IMR-90 (cell line): ENCODE data around the gene ALDOA. TPM values are rescaled to one million over a fixed set of nuclear protein-coding genes. Genes with fewer than 3 reads are reported as not detected.

Experiments used
- ATAC-seq: fragments of 200-7000 bp; cut with Tn5 transposase; 2 replicates; pipeline ENCODE4 v1.9.1; 2020; ENCODE audit warnings: low read depth, mild to moderate bottlenecking, moderate library complexity
- BruUV-seq: library from RNA; stranded (reverse); fragments of 400-500 nt; replicated peaks from 2 replicates; lab custom pipeline; 2021; lab: Mats Ljungman, UMichigan
- CTCF ChIA-PET: fragments of 300-600 bp; formaldehyde crosslinking; extraction: SDS; loops from one replicate; lab custom pipeline; 2021; ENCODE audit warnings: antibody characterized with exemption; lab: Yijun Ruan, JAX
- POLR2A ChIA-PET: fragments of 300-600 bp; sonication (Branson Sonifier 250); formaldehyde crosslinking; loops from one replicate; lab custom pipeline; 2022; ENCODE audit warnings: antibody characterized with exemption; ENCODE audit not compliant: unreplicated experiment; lab: Charles Lee
- DNase-seq: peaks from one replicate; pipeline ENCODE4 v3.0.0; 2013
- H2AFZ ChIP-seq: replicated peaks from 2 replicates; pipeline ENCODE3; 2013; ENCODE audit warnings: low read length, mild to moderate bottlenecking; ENCODE audit not compliant: poor library complexity
- H2AK5ac ChIP-seq: 2 replicates; pipeline ENCODE4 v1.6.1; 2013; ENCODE audit warnings: low read depth, low read length, inconsistent platforms
- H2AK9ac ChIP-seq: replicated peaks from 2 replicates; pipeline ENCODE3; 2013; ENCODE audit warnings: mild to moderate bottlenecking, low read depth, low read length, moderate library complexity; ENCODE audit not compliant: poor library complexity
- H2BK120ac ChIP-seq: 2 replicates; pipeline ENCODE4 v1.6.1; 2013; ENCODE audit warnings: low read depth, low read length, inconsistent platforms
- H2BK15ac ChIP-seq: 3 replicates; pipeline ENCODE4 v1.6.1; 2013; ENCODE audit warnings: low read depth, low read length, inconsistent platforms
- H2BK20ac ChIP-seq: 2 replicates; pipeline ENCODE4 v1.6.1; 2013; ENCODE audit warnings: low read depth, mild to moderate bottlenecking, inconsistent platforms, low read length, moderate library complexity
- H2BK5ac ChIP-seq: 2 replicates; pipeline ENCODE4 v1.6.1; 2013; ENCODE audit warnings: mild to moderate bottlenecking, low read depth, low read length, inconsistent platforms; ENCODE audit not compliant: poor library complexity, severe bottlenecking
- H3K14ac ChIP-seq: replicated peaks from 2 replicates; pipeline ENCODE4 v1.6.1; 2013; ENCODE audit warnings: low read depth, low read length, inconsistent platforms
- H3K18ac ChIP-seq: 2 replicates; pipeline ENCODE4 v1.6.1; 2013; ENCODE audit warnings: low read depth, low read length, control low read depth
- H3K23ac ChIP-seq: 2 replicates; pipeline ENCODE4 v1.6.1; 2013; ENCODE audit warnings: low read depth, low read length, inconsistent platforms
- H3K27ac ChIP-seq: 2 replicates; pipeline ENCODE4 v1.5.1; 2013; ENCODE audit warnings: mild to moderate bottlenecking, control low read depth, low read length; ENCODE audit not compliant: insufficient read depth
- H3K27me3 ChIP-seq: 2 replicates; pipeline ENCODE4 v1.6.1; 2013; ENCODE audit warnings: low read length; ENCODE audit not compliant: control insufficient read depth, insufficient read depth
- H3K36me3 ChIP-seq: 2 replicates; pipeline ENCODE4 v1.6.1; 2013; ENCODE audit warnings: low read length, mixed read lengths; ENCODE audit not compliant: control insufficient read depth, insufficient read depth
- H3K4ac ChIP-seq: 2 replicates; pipeline ENCODE4 v1.6.1; 2013; ENCODE audit warnings: low read depth, low read length, inconsistent platforms
- H3K4me1 ChIP-seq: 2 replicates; pipeline ENCODE4 v1.6.1; 2013; ENCODE audit warnings: low read length, mixed read lengths; ENCODE audit not compliant: control insufficient read depth, insufficient read depth
- H3K4me2 ChIP-seq: 2 replicates; pipeline ENCODE4 v1.6.1; 2013; ENCODE audit warnings: low read depth, mild to moderate bottlenecking, control low read depth, low read length, moderate library complexity
- H3K4me3 ChIP-seq: 2 replicates; pipeline ENCODE4 v1.5.1; 2013; ENCODE audit warnings: low read depth, mild to moderate bottlenecking, control low read depth, low read length, moderate library complexity; ENCODE audit not compliant: insufficient read depth
- H3K56ac ChIP-seq: 2 replicates; pipeline ENCODE4 v1.6.1; 2013; ENCODE audit warnings: low read length, inconsistent platforms; ENCODE audit not compliant: insufficient read depth; ENCODE audit errors: extremely low read depth
- H3K79me1 ChIP-seq, 2 experiments: 2 replicates each; pipeline ENCODE4 v1.6.1; 2013; ENCODE audit warnings: low read length in 2 of 2, inconsistent platforms in 1 of 2, low read depth in 1 of 2
- H3K9ac ChIP-seq: 2 replicates; pipeline ENCODE4 v1.6.1; 2013; ENCODE audit warnings: low read depth, low read length, control low read depth
- H3K9me1 ChIP-seq: 2 replicates; pipeline ENCODE4 v1.6.1; 2013; ENCODE audit warnings: low read length, inconsistent platforms; ENCODE audit not compliant: insufficient read depth
- H3K9me3 ChIP-seq: 2 replicates; pipeline ENCODE4 v1.6.1; 2013; ENCODE audit warnings: low read length; ENCODE audit not compliant: control insufficient read depth, insufficient read depth
- H4K20me1 ChIP-seq: 2 replicates; pipeline ENCODE4 v1.6.1; 2013; ENCODE audit warnings: low read length, inconsistent platforms; ENCODE audit not compliant: insufficient read depth
- H4K5ac ChIP-seq: 2 replicates; pipeline ENCODE4 v1.6.1; 2013; ENCODE audit warnings: mild to moderate bottlenecking, low read depth, low read length, control low read depth
- H4K8ac ChIP-seq, 2 experiments: 2 replicates each; pipeline ENCODE4 v1.6.1; 2013; ENCODE audit warnings: low read depth in 2 of 2, low read length in 2 of 2, control low read depth in 1 of 2, inconsistent platforms in 1 of 2
- H4K91ac ChIP-seq: 2 replicates; pipeline ENCODE4 v1.6.1; 2013; ENCODE audit warnings: low read depth, low read length, inconsistent platforms; ENCODE audit not compliant: insufficient read depth
- CHD1 ChIP-seq: IDR thresholded peaks from 2 replicates; pipeline ENCODE4 v1.6.1; 2012; ENCODE audit warnings: low read depth, low read length, improper control_type of control experiment
- MAZ ChIP-seq: IDR thresholded peaks from 2 replicates; pipeline ENCODE4 v1.6.1; 2012; ENCODE audit warnings: low read depth, mild to moderate bottlenecking, low read length, improper control_type of control experiment, moderate library complexity, borderline replicate concordance
- POLR2A ChIP-seq: IDR thresholded peaks from 2 replicates; pipeline ENCODE4 v1.6.1; 2012; ENCODE audit warnings: mild to moderate bottlenecking, low read depth, low read length
- RFX5 ChIP-seq: IDR thresholded peaks from 2 replicates; pipeline ENCODE4 v1.8.0; 2012; ENCODE audit warnings: low read depth, mild to moderate bottlenecking, low read length, moderate library complexity
- SMC3 ChIP-seq: fragments of 150-350 bp; IDR thresholded peaks from 2 replicates; pipeline ENCODE4 v1.6.1; 2016; ENCODE audit warnings: low read depth, mild to moderate bottlenecking, antibody characterized with exemption, low read length, moderate library complexity
- WGBS, 2 experiments: methylation state at CpG; one replicate each; pipeline versions ENCODE4 v1.1.5 to v1.1.7; 2013; ENCODE audit warnings: missing lambda C conversion rate in 2 of 2; ENCODE audit not compliant: insufficient read length in 1 of 2; ENCODE audit errors: extremely low coverage in 2 of 2; 5-methylcytosine and 5-hydroxymethylcytosine counted together
- dilution Hi-C: fragments of 300-500 bp; cut with HindIII; formaldehyde crosslinking; loops from one replicate; pipeline ENCODE4 v1.14.3; 2018; ENCODE audit warnings: low sequenced_read_pairs; ENCODE audit not compliant: unreplicated experiment
- in situ Hi-C: fragments of 300-500 bp; cut with MboI; formaldehyde crosslinking; loops from 3 replicates; pipeline ENCODE4 v1.14.3; 2019; ENCODE audit warnings: low sequenced_read_pairs, inconsistent platforms, mixed read lengths
- intact Hi-C: fragments of 100-400 bp; cut with micrococcal nuclease; formaldehyde crosslinking; loops from 2 replicates; pipeline ENCODE4 v1.10.0; 2022
- polyA plus RNA-seq, 3 experiments: library from polyadenylated mRNA; depleted of rRNA; stranded (reverse); fragments of >200 nt; gene quantifications; 2 replicates each; pipeline ENCODE4 v1.2.3, GENCODE V29; 2012; ENCODE audit warnings: low replicate concordance in 1 of 3
- total RNA-seq: library from RNA; depleted of rRNA; stranded (reverse); fragments of >200 nt; gene quantifications from 2 replicates; pipeline ENCODE4 v1.2.3, GENCODE V29; 2012

The ALDOA gene
- total and polyA plus RNA-seq, 2 of the 4 experiments (the other 2 are of a cell fraction): 1,697 to 1,990 TPM

DNA sequence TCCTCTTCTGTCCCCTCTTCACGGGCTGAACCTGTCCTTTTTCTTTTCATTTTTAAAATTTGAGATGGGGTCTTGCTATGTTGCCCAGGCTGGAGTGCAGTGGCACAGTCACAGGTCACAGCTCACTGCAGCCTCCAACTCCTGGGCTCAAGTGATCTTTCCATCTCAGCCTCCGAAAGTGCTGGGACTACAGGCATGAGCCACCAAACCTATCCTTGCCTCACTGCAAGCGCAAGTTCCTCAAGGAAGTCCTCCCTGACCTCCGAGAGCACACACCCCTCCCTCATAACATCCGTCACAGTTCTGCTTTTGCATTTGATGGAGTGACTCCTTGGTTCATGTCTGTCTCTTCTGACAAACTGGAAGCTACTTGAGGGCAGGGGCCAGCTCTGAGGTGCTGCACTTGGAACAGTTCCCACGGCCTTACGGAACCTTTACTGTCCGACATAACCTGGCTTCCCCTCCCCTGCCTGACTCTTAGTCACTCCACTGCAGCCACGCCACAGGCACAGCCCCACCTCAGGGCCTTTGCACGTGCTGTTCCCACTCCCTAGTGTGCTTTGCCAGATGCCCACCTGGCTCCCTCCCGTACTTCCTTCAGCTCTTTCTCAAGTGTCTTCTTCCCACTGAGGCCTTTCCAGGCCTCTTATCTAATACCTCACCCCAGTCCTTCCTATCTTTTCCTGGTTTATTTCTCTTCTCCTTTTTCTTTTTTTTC, 21.8 kb downstream of the ALDOA start:
- Histone ChIP-seq H4K20me1 (peaks cover 12% of the 10 kb centered on the region), H3K27me3 (no peaks in the 10 kb centered on the region), H2BK5ac (no peak overlapping the region), H3K27ac (no peak overlapping the region), H3K4me3 (no peak overlapping the region), H3K56ac (no peak overlapping the region), H3K9me3 (no peaks in the 10 kb centered on the region), H3K4me2 (no peak overlapping the region), H2AK5ac (no peak overlapping the region), H3K9ac (no peak overlapping the region), H3K14ac (no peak overlapping the region), H4K5ac (no peak overlapping the region), H2BK120ac (no peak overlapping the region), H3K4ac (no peak overlapping the region), H3K4me1 (peaks cover 3% of the 10 kb centered on the region; the same call in 1 of the 2 replicates), H3K9me1 (no peaks in the 10 kb centered on the region), H2AK9ac (no peak overlapping the region), H2BK20ac (no peak overlapping the region), H3K36me3 (peaks cover 37% of the 10 kb centered on the region), H4K91ac (no peak overlapping the region), H2BK15ac (no peak overlapping the region), H3K79me1 (peaks cover 1 to 16% of the 10 kb centered on the region in 2 experiments), H3K18ac (no peak overlapping the region), H2AFZ (no peak overlapping the region), H4K8ac (no peak overlapping the region), H3K23ac (no peak overlapping the region)
- CTCF ChIA-PET: no interaction called here
- WGBS, 2 experiments: 94% methylated on average over 6 of the region's 11 CpGs; no CpG with 5 or more reads in 1 of the 2 experiments
- ATAC-seq (no peak), DNase-seq (no peak)
- intact Hi-C loops (no loop called here), dilution Hi-C loops (no loop called here), in situ Hi-C loops (no loop called here)
- BruUV-seq: no TSS peak
- TF ChIP-seq RFX5: no peak
- no peak for TF ChIP-seq CHD1
- no peak for TF ChIP-seq MAZ
- TF ChIP-seq POLR2A: no peak
- no peak for TF ChIP-seq SMC3
- POLR2A ChIA-PET: no interaction called here
